ENCODE data around the gene LLGL2.
"Not testable (repeated sequence)": the region's sequence is repeated elsewhere in the genome, so short reads cannot be mapped to it uniquely, and the experiment has no call there.

The LLGL2 gene

GRCh38 chr17:75575197-75575596 lies 49.7 kb downstream of the LLGL2 start:
- H2BK15ac ChIP-seq (replicated peaks; ENCODE audit: low read depth): no peak overlapping the region
- H3K4me2 ChIP-seq (ENCODE audit: low read length): no peak overlapping the region
- no peak overlapping the region for H3K4me3 ChIP-seq (ENCODE audit: low read length)
- no peak overlapping the region for H3K4ac ChIP-seq (ENCODE audit: low read depth, low read length)
- no peak overlapping the region for H2BK5ac ChIP-seq (ENCODE audit: low read length)
- no peaks in the 10 kb centered on the region for H3K36me3 ChIP-seq (ENCODE audit: control insufficient read depth, insufficient read depth, low read length)
- H3K27ac ChIP-seq (ENCODE audit: low read depth, low read length): no peak overlapping the region
- no peak overlapping the region for H4K5ac ChIP-seq (ENCODE audit: low read length)
- H4K8ac ChIP-seq (ENCODE audit: low read depth, low read length): no peak overlapping the region
- H2BK120ac ChIP-seq (ENCODE audit: low read depth, low read length): no peak overlapping the region
- H3K18ac ChIP-seq (ENCODE audit: low read length): no peak overlapping the region
- no peak overlapping the region for H3K56ac ChIP-seq (ENCODE audit: low read length)
- no CpG with 5 or more reads among the region's 10 CpGs for WGBS (ENCODE audit: extremely low coverage, insufficient coverage, low lambda C conversion rate)
- H3K79me1 ChIP-seq (ENCODE audit: low read length): no peaks in the 10 kb centered on the region
- no peaks in the 10 kb centered on the region for H3K4me1 ChIP-seq (ENCODE audit: control insufficient read depth, low read depth, low read length)
- H3K27me3 ChIP-seq (ENCODE audit: insufficient read depth, low read length, poor library complexity): no peaks in the 10 kb centered on the region
- H3K9ac ChIP-seq (ENCODE audit: low read length): no peak overlapping the region
- no peak for DNase-seq
- H2AK5ac ChIP-seq (ENCODE audit: low read length): no peak overlapping the region
- H3K79me2 ChIP-seq (ENCODE audit: control insufficient read depth, insufficient read depth, low read length): no peaks in the 10 kb centered on the region
- no peak overlapping the region for H3K23ac ChIP-seq (ENCODE audit: low read length)

DNA sequence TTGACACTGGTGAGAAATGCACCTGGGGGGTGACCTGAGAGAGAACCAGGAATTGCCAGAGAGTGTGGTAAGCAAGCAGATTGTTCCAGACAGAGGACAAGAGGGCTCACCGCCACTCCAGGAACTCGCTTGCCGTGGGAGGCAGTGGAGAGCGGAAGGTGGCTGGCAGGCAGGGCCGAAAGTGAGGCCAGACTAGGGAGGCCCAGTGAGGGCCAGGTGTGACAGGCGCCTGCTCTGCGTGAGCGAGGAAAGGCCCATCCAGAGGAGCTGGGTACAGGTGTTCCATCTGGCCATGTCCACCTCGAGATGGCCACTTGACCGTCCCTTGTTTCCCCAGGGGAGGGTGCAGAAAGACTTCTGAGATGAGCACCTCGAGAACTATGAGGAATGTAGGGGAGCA lies 50.2 kb downstream of the LLGL2 start:
- no peaks in the 10 kb centered on the region for H3K79me1 ChIP-seq (ENCODE audit: low read length)
- no CpG with 5 or more reads among the region's 11 CpGs for WGBS (ENCODE audit: extremely low coverage, insufficient coverage, low lambda C conversion rate)
- no peak overlapping the region for H2BK120ac ChIP-seq (ENCODE audit: low read depth, low read length)
- H2AK5ac ChIP-seq (ENCODE audit: low read length): no peak overlapping the region
- H3K23ac ChIP-seq (ENCODE audit: low read length): no peak overlapping the region
- no peak overlapping the region for H2BK15ac ChIP-seq (replicated peaks; ENCODE audit: low read depth)
- no peak overlapping the region for H3K4me3 ChIP-seq (ENCODE audit: low read length)
- H3K36me3 ChIP-seq (ENCODE audit: control insufficient read depth, insufficient read depth, low read length): no peaks in the 10 kb centered on the region
- H3K79me2 ChIP-seq (ENCODE audit: control insufficient read depth, insufficient read depth, low read length): no peaks in the 10 kb centered on the region
- H3K27me3 ChIP-seq (ENCODE audit: insufficient read depth, low read length, poor library complexity): no peaks in the 10 kb centered on the region
- H3K4me1 ChIP-seq (ENCODE audit: control insufficient read depth, low read depth, low read length): no peaks in the 10 kb centered on the region
- no peak overlapping the region for H3K4ac ChIP-seq (ENCODE audit: low read depth, low read length)
- H3K18ac ChIP-seq (ENCODE audit: low read length): no peak overlapping the region
- H4K8ac ChIP-seq (ENCODE audit: low read depth, low read length): no peak overlapping the region
- DNase-seq: no peak
- H3K27ac ChIP-seq (ENCODE audit: low read depth, low read length): no peak overlapping the region
- H3K4me2 ChIP-seq (ENCODE audit: low read length): no peak overlapping the region
- H2BK5ac ChIP-seq (ENCODE audit: low read length): no peak overlapping the region
- H3K56ac ChIP-seq (ENCODE audit: low read length): no peak overlapping the region
- H3K9ac ChIP-seq (ENCODE audit: low read length): no peak overlapping the region
- H4K5ac ChIP-seq (ENCODE audit: low read length): no peak overlapping the region

GRCh38 chr17:75576661-75577060 lies 51.2 kb downstream of the LLGL2 start:
- H3K9ac ChIP-seq (ENCODE audit: low read length): no peak overlapping the region
- H3K4me3 ChIP-seq (ENCODE audit: low read length): no peak overlapping the region
- H3K56ac ChIP-seq (ENCODE audit: low read length): no peak overlapping the region
- H3K79me1 ChIP-seq (ENCODE audit: low read length): no peaks in the 10 kb centered on the region
- no peaks in the 10 kb centered on the region for H3K79me2 ChIP-seq (ENCODE audit: control insufficient read depth, insufficient read depth, low read length)
- no CpG with 5 or more reads among the region's 15 CpGs for WGBS (ENCODE audit: extremely low coverage, insufficient coverage, low lambda C conversion rate)
- no peaks in the 10 kb centered on the region for H3K4me1 ChIP-seq (ENCODE audit: control insufficient read depth, low read depth, low read length)
- no peak overlapping the region for H3K4me2 ChIP-seq (ENCODE audit: low read length)
- no peak overlapping the region for H3K4ac ChIP-seq (ENCODE audit: low read depth, low read length)
- no peak overlapping the region for H4K5ac ChIP-seq (ENCODE audit: low read length)
- H4K8ac ChIP-seq (ENCODE audit: low read depth, low read length): no peak overlapping the region
- H3K27ac ChIP-seq (ENCODE audit: low read depth, low read length): no peak overlapping the region
- no peaks in the 10 kb centered on the region for H3K27me3 ChIP-seq (ENCODE audit: insufficient read depth, low read length, poor library complexity)
- H2AK5ac ChIP-seq (ENCODE audit: low read length): no peak overlapping the region
- no peak overlapping the region for H3K18ac ChIP-seq (ENCODE audit: low read length)
- H2BK120ac ChIP-seq (ENCODE audit: low read depth, low read length): no peak overlapping the region
- no peak for DNase-seq
- H3K36me3 ChIP-seq (ENCODE audit: control insufficient read depth, insufficient read depth, low read length): no peaks in the 10 kb centered on the region
- H2BK5ac ChIP-seq (ENCODE audit: low read length): no peak overlapping the region
- H3K23ac ChIP-seq (ENCODE audit: low read length): no peak overlapping the region
- no peak overlapping the region for H2BK15ac ChIP-seq (replicated peaks; ENCODE audit: low read depth)

GRCh38 chr17:75581121-75581725 lies 55.7 kb downstream of the LLGL2 start:
- H3K23ac ChIP-seq (ENCODE audit: low read length): not testable (repeated sequence)

GRCh38 chr17:75583197-75583596 lies 57.7 kb downstream of the LLGL2 start:
- WGBS (ENCODE audit: extremely low coverage, insufficient coverage, low lambda C conversion rate): no CpG with 5 or more reads among the region's 6 CpGs
- H3K36me3 ChIP-seq (ENCODE audit: control insufficient read depth, insufficient read depth, low read length); H2BK15ac ChIP-seq (replicated peaks; ENCODE audit: low read depth); H3K79me1 ChIP-seq (ENCODE audit: low read length); H3K79me2 ChIP-seq (ENCODE audit: control insufficient read depth, insufficient read depth, low read length); DNase-seq; H3K27me3 ChIP-seq (ENCODE audit: insufficient read depth, low read length, poor library complexity); H2BK5ac ChIP-seq (ENCODE audit: low read length); H3K4me3 ChIP-seq (ENCODE audit: low read length); H4K5ac ChIP-seq (ENCODE audit: low read length); H3K9ac ChIP-seq (ENCODE audit: low read length); H3K4ac ChIP-seq (ENCODE audit: low read depth, low read length); H4K8ac ChIP-seq (ENCODE audit: low read depth, low read length); H2AK5ac ChIP-seq (ENCODE audit: low read length); H3K27ac ChIP-seq (ENCODE audit: low read depth, low read length); H3K23ac ChIP-seq (ENCODE audit: low read length); H3K4me2 ChIP-seq (ENCODE audit: low read length); H3K56ac ChIP-seq (ENCODE audit: low read length); H3K18ac ChIP-seq (ENCODE audit: low read length); H3K4me1 ChIP-seq (ENCODE audit: control insufficient read depth, low read depth, low read length); H2BK120ac ChIP-seq (ENCODE audit: low read depth, low read length): not testable (repeated sequence)

More at GRCh38 chr17:75581121-75581725, 55.7 kb downstream of the LLGL2 start:
- H3K56ac ChIP-seq (ENCODE audit: low read length); H3K36me3 ChIP-seq (ENCODE audit: control insufficient read depth, insufficient read depth, low read length); H4K5ac ChIP-seq (ENCODE audit: low read length); H3K27ac ChIP-seq (ENCODE audit: low read depth, low read length); H3K4ac ChIP-seq (ENCODE audit: low read depth, low read length); H2BK5ac ChIP-seq (ENCODE audit: low read length); H3K79me2 ChIP-seq (ENCODE audit: control insufficient read depth, insufficient read depth, low read length); H3K4me1 ChIP-seq (ENCODE audit: control insufficient read depth, low read depth, low read length); DNase-seq; H3K18ac ChIP-seq (ENCODE audit: low read length); H2BK120ac ChIP-seq (ENCODE audit: low read depth, low read length); H3K4me2 ChIP-seq (ENCODE audit: low read length); H2BK15ac ChIP-seq (replicated peaks; ENCODE audit: low read depth); H3K9ac ChIP-seq (ENCODE audit: low read length); H3K79me1 ChIP-seq (ENCODE audit: low read length); H4K8ac ChIP-seq (ENCODE audit: low read depth, low read length); H2AK5ac ChIP-seq (ENCODE audit: low read length); H3K4me3 ChIP-seq (ENCODE audit: low read length); H3K27me3 ChIP-seq (ENCODE audit: insufficient read depth, low read length, poor library complexity): not testable (repeated sequence)
- no CpG with 5 or more reads among the region's 23 CpGs for WGBS (ENCODE audit: extremely low coverage, insufficient coverage, low lambda C conversion rate)

DNA sequence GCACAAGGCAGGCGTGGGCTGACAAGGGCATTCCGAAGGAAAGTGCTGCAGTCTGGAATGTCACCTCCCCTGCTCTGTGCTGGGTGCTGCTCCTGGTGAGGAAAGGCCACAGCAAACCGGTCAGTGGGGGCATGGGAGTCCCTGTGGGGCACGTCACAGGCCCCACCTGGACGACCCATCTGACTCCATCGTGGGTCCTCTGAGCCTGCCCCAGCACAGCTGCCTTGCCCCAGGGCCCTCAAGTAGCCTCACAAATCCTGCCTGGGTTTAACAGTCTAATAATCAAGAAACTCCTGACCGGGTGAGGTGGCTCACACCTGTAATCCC lies 59.3 kb downstream of the LLGL2 start:
- Histone ChIP-seq H3K56ac (ENCODE audit: low read length) (no peak overlapping the region), H2BK120ac (ENCODE audit: low read depth, low read length) (no peak overlapping the region), H2BK5ac (ENCODE audit: low read length) (no peak overlapping the region), H2AK5ac (ENCODE audit: low read length) (no peak overlapping the region), H3K79me1 (ENCODE audit: low read length) (no peaks in the 10 kb centered on the region), H3K4ac (ENCODE audit: low read depth, low read length) (no peak overlapping the region), H4K8ac (ENCODE audit: low read depth, low read length) (no peak overlapping the region), H3K27me3 (ENCODE audit: insufficient read depth, low read length, poor library complexity) (no peaks in the 10 kb centered on the region), H3K23ac (ENCODE audit: low read length) (no peak overlapping the region), H3K4me3 (ENCODE audit: low read length) (no peak overlapping the region), H3K18ac (ENCODE audit: low read length) (no peak overlapping the region), H3K27ac (ENCODE audit: low read depth, low read length) (no peak overlapping the region), H3K9ac (ENCODE audit: low read length) (no peak overlapping the region), H3K4me1 (ENCODE audit: control insufficient read depth, low read depth, low read length) (no peaks in the 10 kb centered on the region), H3K4me2 (ENCODE audit: low read length) (no peak overlapping the region), H4K5ac (ENCODE audit: low read length) (no peak overlapping the region), H3K79me2 (ENCODE audit: control insufficient read depth, insufficient read depth, low read length) (no peaks in the 10 kb centered on the region), H2BK15ac (replicated peaks; ENCODE audit: low read depth) (no peak overlapping the region), H3K36me3 (ENCODE audit: control insufficient read depth, insufficient read depth, low read length) (no peaks in the 10 kb centered on the region)
- WGBS (ENCODE audit: extremely low coverage, insufficient coverage, low lambda C conversion rate): no CpG with 5 or more reads among the region's 7 CpGs
- no peak for DNase-seq

Data from mesendoderm (in vitro differentiated cells).